Islet precursor cell (in vitro differentiated cells): ENCODE measurements around the gene GOLM1.
A peak's percentile ranks its signal among the peaks of the same experiment; 100 is the strongest.

Experiments
- DNase-seq: peaks from one replicate; pipeline ENCODE4 v3.0.0-alpha.2; 2018

The GOLM1 gene

DNA sequence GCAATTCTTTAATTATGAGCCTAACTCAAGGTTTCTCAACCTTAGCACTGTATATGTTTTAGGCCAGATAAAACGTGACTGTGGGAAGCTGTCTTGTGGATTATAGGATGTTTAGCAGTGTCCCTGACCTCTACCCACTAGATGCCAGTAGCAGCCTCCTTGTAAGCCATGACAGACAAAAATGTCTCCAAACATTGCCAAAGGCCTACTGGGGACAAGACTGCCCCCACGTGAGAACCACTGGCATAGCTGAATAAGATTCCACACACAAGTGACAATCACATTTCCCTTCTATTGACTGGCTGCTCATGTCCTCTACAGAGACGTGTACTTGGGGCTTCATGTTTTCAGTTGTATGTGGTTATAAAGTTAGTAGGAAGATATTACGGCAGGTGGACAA is 55.4 kb downstream of the GOLM1 start:
- DNase-seq = peak; percentile 58

DNA sequence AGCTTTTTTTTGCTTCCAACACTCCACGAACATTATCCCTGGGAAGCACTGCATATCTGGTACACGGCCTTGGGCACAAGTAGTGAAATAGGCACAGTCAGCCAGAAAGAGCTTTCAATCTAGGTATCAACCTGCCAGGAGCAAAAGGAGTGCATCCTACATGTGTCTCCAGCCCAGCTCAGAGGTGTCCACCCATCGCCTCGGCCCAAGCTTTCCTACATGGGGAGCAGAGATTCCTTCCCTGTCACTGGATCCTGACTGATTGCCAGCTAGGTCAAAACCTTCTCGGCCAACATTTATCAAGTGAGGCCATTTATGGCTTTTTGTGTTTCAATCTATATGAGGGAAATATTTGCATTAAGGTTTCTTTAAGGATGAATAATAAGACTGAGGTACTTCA is 55.8 kb downstream of the GOLM1 start:
- DNase-seq = peak; percentile 37

DNA sequence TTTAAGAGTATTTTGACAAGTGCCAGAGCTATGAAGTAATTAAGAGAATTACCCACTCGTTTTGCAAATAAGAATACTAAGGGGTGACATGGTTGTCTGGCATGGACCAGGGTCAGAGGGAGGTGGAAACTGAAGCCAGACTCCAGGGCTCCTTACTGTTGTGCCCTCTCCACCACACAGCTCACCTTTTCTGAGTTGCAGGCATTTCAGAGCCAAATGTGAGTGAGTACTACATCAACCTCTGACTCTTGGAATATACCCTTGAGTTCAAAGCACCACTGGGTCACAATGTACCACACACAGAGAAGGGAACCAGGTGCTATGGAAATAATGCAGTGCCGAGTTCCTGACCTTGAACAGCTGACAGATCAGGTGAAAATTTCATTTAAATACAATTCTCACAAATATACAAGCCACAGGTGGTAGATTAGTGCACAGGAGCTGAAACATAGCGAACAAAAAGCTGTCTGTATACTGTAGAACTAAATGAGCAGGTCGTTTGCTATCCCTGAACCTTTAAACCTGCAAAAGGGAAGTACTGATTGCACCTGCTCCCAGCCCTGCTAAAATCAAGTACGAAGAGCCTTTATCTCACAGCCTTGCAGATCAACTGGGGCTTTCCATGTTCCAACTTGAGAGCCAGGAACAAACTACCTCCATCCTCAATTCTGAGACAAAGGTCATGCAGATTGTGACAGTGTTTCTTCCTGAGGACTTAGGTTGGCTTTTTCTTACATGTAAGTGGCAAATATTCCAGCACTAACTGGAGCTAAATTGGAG is 57.0 kb downstream of the GOLM1 start:
- no peak for DNase-seq

DNA sequence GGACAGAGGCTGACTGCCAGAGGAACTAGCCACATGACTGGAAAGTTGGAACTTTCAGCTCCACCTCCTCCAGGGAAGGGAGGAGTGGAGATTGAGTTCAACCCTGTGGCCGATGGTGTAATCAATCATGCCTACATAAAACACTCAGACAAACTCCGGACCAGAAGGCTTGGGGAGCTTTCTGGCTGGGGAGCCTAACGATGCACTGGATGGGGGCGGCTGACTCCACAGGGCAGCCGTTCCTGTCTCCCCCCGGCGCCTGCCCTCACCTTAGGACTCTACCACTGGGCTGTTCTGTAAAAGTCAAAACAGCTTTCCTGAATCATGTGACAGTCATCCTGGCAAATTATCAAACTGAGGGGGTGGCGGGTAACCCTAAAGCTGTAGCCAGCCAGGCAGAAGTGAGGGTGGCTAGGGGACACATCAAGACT is 58.0 kb downstream of the GOLM1 start:
- DNase-seq = no peak

DNA sequence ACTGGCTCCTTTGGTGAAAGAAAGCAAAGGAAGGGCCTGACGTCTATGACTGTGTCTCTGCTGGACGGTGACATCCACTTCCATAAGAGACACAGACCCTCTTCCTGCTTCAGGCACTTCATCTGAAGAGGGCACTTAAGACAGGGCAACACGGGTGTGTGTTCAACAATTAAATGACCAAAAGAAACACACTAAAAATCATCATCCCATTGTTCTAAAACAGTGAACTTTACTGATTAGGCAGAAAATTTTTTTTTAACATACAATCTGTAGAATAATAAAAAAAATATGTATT is 58.5 kb downstream of the GOLM1 start:
- DNase-seq = no peak

DNA sequence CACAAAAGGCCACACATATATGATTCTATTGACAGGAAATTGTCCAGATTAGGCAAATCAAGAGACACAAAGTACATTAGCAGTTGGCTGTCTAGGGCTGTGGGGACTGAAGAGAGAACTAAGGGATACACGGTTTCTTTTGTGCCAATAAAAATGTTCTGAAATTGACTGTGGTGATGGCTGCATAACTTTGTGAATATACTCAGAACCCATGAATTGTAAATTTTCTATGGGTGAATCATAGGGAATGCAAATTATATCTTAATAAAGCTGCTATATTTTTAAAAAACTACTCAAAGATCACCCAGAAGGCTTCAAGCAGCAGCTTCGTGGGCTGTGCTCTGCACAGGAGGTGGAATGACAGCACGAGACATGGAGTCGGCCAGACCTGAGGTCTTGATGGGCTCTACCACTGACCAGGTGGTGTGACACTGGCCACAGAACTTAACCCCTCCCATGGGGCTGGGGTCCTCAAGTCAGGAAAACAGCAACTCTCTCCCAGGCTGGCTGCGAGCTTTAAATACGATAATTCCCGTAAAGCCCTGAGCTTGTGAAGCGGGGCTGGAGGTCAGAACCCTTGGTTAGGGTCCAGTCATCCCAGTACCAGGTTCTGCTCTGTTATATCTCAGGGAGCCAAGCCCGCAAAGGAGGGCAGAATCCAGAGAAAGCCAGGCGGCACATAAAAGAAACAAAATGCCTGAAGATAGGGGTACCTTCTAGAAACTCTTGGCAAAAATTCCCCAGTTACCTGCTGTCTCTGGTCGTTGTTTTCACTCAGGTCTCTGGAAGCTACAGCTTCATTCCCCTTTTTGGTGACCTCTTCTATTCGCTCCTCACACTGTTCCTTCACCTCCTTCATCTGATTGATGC is 59.1 kb downstream of the GOLM1 start:
- DNase-seq = no peak

DNA sequence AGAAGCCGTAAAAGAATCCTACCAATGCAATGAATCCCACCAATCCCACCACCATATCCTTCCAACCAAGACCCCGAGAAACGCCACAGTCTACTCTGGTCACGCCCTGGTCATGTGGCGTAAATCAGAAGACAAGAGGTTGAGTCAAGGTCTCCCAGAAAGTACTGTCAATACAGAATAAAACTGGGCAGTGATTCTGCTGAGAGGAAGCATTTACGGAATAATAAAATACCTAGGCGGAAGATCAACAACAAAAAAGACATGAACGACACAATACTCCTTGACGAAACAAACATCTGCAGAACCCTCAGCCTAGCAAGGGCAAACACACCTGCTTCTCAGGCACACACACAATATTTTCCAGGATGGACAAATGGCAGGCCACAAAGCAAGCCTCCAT is 62.8 kb downstream of the GOLM1 start:
- DNase-seq = no peak

DNA sequence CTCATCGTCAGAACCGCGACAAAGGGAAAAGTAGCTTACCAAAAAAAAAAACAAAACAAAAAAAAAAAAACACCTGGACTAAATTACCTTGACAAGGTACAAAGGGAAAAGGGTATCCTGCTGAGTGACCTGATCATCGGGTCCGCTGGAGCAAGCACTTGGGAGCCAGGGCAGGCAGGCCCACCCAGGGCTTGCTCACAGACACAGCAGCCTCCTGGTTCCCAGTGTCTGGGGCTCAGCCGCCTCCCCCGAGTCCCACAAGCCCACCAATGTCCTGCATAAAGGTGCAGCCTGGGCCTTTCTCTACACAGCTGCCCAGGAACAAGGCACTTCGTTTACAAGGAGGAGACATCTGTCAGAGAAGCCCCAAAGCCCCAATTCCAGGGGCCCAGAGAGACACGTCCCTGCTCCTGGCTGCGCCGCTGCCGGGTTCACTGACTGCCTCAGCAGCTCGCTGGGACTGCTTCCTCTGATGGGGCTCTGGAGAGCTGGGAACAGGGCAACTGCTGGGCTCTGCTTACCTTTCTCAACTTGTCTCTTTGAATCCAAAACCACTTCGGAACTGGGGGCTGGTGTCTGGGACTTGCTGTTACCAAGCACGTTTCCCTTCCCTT is 63.4 kb downstream of the GOLM1 start:
- DNase-seq = no peak

DNA sequence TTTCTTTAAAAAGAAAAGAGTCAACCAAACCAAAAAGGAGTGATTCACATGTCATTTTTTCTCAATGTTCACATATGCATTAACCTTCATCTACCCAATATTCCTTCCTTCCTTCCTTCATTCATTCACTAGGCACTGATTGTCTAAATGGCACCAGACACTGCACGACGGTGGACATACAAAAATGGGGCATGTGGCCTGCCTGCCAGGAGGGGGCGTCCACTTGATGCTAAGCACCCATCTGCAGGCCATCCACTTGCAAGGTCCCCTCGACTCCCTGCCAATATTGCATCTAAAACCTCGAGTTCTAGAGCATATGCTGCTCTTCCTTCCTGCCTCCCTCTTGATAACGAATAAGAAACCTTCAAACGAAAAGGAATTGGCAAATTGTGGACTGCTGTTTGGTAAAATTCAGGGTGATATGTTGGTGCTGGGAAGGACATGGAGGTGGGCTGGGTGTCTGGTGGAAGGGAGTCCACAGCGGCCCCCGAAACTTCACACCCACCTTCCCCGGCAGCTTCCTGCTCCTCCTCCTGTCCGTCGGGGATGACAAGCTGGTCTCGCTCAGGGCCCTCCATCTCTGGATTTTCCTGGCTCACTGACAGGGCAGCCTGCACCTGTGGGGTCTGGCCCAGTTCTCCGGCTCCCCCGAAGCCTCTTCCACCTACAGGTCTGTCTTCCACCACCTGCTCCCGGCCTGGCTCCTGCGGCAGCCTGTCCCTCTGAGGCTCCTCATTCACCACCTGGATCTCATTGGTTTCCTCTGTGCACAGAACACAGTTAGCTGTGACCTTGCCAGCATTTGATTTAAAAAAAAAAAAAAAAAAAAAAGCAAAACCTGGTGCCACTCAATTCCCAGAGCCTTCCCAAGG is 64.3 kb downstream of the GOLM1 start:
- DNase-seq = peak; percentile 75

DNA sequence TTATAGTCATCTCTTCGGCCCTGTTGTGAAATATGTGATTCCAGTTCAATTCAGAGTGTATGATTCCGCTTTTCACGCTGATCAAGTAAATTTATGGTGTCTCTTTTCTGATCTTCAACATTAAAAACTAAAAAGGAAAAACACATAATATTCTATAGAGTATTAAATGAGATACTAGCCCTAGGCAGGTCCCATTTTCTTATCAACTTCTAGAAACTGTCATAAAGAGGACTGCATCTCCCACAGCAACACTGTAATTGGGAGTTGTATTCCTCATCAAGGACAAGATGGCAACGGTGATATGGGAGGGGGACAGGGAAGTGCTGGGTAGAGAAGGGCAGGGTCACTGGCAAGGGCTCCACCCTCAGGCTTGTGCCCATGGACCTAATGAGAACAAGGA is 71.6 kb downstream of the GOLM1 start:
- no peak for DNase-seq

DNA sequence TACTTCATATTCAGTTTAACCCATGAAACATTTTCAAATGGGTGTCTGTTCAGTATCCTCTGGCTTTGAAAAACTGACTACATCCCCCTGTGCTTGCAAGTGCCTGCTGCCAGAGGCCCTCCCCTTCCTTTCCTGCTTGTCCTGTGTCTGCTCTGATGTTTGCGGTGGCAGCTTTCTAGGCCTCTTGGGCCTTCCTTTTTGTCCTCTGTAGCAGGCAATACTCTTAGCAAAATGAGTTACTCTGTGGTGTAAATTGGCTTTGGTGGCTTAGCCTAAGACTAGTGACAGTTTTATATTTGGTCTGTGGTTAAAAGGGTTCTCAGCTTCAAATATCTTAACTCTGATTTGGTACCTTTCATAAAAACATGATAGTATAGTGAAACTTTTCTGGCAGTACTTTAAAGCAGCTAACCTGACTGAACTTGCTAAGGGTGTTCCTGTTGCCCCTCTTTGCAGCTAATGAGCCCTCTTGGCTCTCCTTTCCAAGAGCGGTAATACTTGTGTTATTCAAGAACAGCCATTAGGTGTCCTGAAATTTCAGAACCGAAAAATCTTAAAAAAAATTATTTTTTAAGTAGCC is 76.6 kb downstream of the GOLM1 start:
- DNase-seq = no peak

DNA sequence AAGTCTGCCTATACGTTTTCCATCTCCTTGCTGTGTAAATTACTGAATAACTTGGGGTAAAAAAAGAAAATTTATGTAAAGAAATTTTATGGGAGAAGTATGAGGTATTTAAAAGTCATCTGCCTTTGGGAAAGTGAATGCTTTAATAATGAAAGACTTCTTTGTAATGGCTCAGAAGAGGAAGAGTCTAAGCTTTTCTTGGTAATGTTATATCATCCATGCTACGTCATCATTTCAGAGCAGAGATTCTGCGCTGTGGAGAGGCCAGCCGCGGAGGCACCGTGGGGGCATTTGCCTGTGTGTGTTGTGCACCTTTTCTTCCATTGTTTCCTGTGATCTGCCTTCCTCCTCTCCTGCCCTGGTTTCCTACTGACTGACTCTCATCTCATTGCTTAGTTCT is 78.2 kb downstream of the GOLM1 start:
- DNase-seq = no peak

DNA sequence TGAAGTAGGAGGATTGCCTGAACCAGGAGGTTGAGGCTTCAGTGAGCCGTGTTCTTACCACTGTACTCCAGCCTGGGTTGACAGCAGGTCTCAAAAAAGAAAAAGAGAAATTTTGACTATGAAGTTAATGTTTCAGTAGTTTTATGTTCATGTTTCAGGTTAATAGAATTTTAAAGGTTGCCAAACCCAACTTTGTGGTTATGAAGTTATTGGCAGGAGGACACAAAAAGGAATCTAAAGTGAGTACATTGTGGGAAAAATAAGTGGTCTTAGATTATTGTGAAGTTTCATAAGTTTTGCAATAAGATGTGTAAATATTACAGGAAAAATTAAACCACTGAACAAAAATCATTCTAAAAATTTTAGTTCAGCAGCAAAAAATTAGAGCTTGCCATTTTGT is 78.6 kb downstream of the GOLM1 start:
- DNase-seq = no peak

DNA sequence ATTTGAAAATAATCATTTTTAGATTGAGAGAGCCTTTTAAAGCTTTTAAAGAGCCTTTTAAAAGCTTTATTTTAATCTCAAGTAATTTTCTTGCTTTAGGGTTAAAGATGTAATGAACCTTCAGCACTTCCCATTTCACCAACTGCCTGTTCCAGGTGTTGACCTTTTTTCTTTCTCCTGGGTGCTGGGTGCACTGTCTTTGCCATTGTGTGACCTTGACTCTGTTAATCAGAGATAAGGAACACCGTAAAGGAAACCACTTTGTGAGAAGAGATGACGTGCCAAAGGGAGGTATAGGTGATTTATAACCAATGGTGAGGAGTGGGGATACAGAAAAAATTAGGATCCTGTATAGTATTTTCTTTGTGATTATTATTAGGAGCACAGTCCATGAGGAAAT is 90.2 kb downstream of the GOLM1 start:
- no peak for DNase-seq

DNA sequence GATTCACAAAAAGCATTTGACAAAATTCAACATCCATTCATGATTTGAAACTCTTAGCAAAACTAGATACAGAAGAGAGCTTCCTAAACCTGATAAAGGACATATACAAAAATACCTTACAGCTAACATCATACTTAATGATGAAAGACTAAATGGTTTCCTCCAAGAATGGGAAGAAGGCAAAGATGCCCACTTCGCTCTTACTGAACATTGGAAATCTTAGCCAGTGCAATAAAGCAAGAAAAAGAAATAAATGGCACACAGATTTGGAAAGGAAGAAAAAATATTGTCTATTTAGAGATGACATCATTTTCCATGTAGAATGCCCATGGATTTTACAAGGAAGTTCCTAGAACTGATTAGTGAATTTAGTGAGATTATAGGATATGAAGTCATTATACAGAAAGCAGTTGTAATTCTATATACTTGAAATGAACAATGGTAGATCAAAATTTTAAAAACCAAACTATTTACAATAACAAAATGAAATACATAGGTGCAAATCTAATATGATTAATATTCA is 94.0 kb downstream of the GOLM1 start:
- DNase-seq = no peak

DNA sequence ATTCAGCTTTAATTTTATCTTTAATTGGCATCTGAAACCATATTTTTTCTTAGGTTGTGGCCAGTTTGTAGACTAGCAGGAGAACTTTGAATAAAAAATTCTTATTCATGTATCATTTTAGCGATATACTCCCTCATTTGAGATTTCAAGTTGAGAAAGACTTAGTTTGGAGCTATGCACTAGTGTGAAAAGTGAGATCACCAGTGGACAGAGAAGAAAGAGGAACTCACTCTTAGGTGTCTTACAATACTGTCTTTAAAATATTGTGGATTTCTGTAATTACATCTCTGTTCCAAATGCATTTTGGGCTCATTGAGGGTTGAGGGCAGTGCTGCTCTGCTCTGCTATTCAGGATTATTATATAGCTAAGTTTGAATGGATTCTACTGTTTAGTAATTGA is 103.8 kb downstream of the GOLM1 start:
- DNase-seq = no peak

DNA sequence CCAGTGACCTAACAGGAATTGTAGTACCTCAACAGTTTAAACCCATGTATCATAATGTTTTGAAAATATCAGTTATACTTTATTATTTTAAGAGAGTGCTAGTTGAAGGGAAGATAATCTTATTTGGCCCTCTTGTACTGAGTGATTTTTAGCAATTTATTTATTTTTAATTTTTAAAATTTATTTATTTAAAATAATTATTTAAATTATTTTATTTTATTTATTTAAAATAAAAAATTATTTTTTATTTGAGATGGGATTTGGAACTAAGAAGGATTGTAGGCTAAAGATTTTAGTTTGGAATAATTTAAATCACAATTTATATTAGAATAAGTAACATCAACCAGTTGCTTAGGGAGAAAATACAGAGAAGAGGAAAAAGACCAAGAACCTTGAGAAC is 104.3 kb downstream of the GOLM1 start:
- no peak for DNase-seq

DNA sequence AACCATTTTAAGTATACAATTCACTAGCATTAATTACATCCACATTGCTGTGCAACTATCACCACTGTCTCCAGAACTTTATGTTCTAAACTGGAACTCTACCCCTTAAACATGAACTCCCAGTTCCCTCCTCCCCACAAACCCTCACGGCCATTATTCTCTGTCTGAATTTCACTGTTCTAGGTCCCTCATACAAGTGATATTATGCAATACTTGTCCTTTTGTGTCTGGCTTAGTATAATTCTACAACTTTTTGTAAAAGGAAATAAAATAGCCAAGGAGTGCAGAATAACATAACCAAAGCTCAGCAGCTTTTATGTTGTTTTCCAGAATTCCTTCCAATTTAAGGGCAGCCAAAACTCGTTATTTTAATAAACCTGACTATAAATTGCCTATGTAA is 105.2 kb downstream of the GOLM1 start:
- DNase-seq = no peak

DNA sequence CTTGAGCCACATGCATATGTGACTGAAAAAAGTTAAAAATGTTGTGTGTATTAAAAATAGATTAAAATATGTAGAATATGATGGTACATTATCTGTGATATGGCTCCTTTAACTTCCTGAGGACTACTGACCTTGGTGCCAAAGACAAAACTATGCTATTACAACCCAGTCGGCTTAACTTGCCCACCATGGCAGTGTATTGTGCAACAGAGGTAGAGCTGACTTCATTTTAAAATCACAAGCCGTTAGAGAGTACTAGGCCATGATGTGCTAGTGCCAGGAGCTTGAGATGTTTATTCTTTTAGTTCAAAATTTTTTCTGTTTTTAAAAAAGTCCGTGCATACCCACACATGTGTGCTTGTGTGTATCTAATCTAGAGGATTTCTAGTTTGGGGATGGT is 112.1 kb downstream of the GOLM1 start:
- DNase-seq = no peak

DNA sequence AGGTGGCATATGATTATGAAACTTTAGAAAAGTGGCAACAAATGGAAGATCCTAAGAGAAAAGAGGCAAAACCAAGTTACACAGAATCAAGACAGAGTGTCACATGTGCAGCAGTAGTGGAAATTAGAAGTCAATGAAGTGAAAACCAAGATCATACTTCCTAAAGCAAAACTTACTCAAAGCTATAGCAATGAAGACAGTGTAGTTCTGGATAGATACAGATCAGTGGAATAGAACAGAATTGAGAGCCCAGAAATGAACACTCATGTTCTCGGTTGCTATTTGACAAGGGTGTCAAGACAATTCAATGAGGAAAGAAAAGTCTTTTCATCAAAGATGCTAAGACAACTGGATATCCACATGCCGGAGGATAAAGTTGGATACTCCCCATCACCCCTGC is 114.9 kb downstream of the GOLM1 start:
- DNase-seq = no peak

DNA sequence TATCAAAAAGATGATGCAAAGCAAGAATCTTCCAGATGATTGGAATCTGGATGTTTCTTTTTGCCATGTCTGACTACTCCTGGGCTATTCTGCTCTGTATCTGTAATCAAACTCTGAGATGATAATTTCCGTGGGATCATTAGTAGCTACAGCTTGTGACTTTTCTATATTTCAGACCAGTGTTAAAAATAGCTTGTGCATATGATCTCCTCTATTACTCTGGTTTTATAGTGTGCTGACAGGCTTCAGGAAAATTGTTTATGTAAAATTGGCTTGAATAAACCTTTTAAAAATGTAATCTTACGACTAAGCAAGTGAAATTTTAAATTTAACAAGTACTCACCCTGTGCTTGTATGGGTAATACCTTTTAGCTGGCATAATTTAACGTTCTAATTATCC is 118.0 kb downstream of the GOLM1 start:
- no peak for DNase-seq

DNA sequence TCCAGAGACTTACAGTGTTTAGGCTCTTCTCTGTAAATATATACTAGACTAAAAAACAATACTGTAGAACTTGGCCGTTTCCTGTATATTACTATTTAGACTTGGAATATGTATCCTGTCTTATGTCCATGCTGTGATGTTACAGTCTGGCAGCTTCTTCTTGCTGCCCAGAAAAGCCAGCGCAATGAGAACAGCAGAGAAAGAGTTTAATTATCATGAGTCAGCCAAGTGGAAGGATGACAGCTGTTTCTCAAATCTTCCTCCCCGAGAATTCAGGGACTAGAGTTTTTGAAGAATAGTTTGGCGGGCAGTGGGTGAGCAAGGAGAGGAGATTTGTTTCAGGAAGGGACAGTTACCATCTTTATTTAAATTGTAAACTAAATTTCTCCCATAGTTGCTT is 120.9 kb downstream of the GOLM1 start:
- DNase-seq = no peak
